T-helper 2 cell treated with Interferon-gamma antibody and Interleukin-4, amounts not matched to agents 5 μg/mL and 100 μg/mL, for 36 hours (primary cell): ENCODE data around the gene NUMA1.

Experiments
- DNase-seq: peaks from one replicate; pipeline ENCODE4 v3.0.0; 2021; ENCODE audit warnings: low spot score
- H3K27ac Mint-ChIP-seq: one replicate; pipeline ENCODE4 v1.8.0; 2021; ENCODE audit warnings: mild to moderate bottlenecking, mixed read lengths
- H3K27me3 Mint-ChIP-seq: one replicate; pipeline ENCODE4 v1.8.0; 2021; ENCODE audit warnings: low read depth, mixed read lengths
- H3K36me3 Mint-ChIP-seq: one replicate; pipeline ENCODE4 v1.8.0; 2021; ENCODE audit warnings: low read depth, mixed read lengths
- H3K4me1 Mint-ChIP-seq: one replicate; pipeline ENCODE4 v1.8.0; 2021; ENCODE audit warnings: low read depth, mixed read lengths
- H3K4me3 Mint-ChIP-seq: one replicate; pipeline ENCODE4 v1.8.0; 2022; ENCODE audit warnings: mild to moderate bottlenecking, moderate library complexity, mixed read lengths
- H3K9me3 Mint-ChIP-seq: one replicate; pipeline ENCODE4 v1.8.0; 2021; ENCODE audit warnings: mixed read lengths

NUMA1 gene

GRCh38 chr11:72001834-72002591 is 78.3 kb downstream of the NUMA1 start:
- peaks cover 44% of the 10 kb centered on the region for H3K36me3 Mint-ChIP-seq
- no peak overlapping the region for H3K4me3 Mint-ChIP-seq
- no peaks in the 10 kb centered on the region for H3K9me3 Mint-ChIP-seq
- no peaks in the 10 kb centered on the region for H3K27me3 Mint-ChIP-seq
- peaks cover 18% of the 10 kb centered on the region for H3K4me1 Mint-ChIP-seq
- H3K27ac Mint-ChIP-seq: peak overlapping the region; percentile 13
- no peak for DNase-seq

GRCh38 chr11:72001285-72001684 is 79.1 kb downstream of the NUMA1 start:
- DNase-seq: no peak
- Mint-ChIP-seq H3K4me3 (no peak overlapping the region), H3K4me1 (peaks cover 18% of the 10 kb centered on the region), H3K36me3 (peaks cover 44% of the 10 kb centered on the region), H3K27ac (no peak overlapping the region), H3K9me3 (no peaks in the 10 kb centered on the region), H3K27me3 (no peaks in the 10 kb centered on the region)

- peaks cover 18% of the 10 kb centered on the region for H3K4me1 Mint-ChIP-seq
- no peak overlapping the region for H3K27ac Mint-ChIP-seq
- H3K9me3 Mint-ChIP-seq: no peaks in the 10 kb centered on the region
- no peak overlapping the region for H3K4me3 Mint-ChIP-seq
- H3K27me3 Mint-ChIP-seq: no peaks in the 10 kb centered on the region
- DNase-seq: no peak
- peaks cover 40% of the 10 kb centered on the region for H3K36me3 Mint-ChIP-seq
These were observed 80.0 kb downstream of the NUMA1 start for GRCh38 chr11:72000202-72000867.

GRCh38 chr11:71999798-72000197 is 80.5 kb downstream of the NUMA1 start:
- peak overlapping the region; percentile 86 for H3K4me3 Mint-ChIP-seq
- H3K36me3 Mint-ChIP-seq: peaks cover 38% of the 10 kb centered on the region

GRCh38 chr11:71999362-71999761 is 81.0 kb downstream of the NUMA1 start:
- peaks cover 18% of the 10 kb centered on the region for H3K4me1 Mint-ChIP-seq
- H3K4me3 Mint-ChIP-seq: peak overlapping the region; percentile 86
- no peaks in the 10 kb centered on the region for H3K9me3 Mint-ChIP-seq
- peaks cover 37% of the 10 kb centered on the region for H3K36me3 Mint-ChIP-seq
- no peaks in the 10 kb centered on the region for H3K27me3 Mint-ChIP-seq
- peak overlapping the region; percentile 93 for H3K27ac Mint-ChIP-seq
- no peak for DNase-seq

More at GRCh38 chr11:71999798-72000197, 80.5 kb downstream of the NUMA1 start:
- peaks cover 18% of the 10 kb centered on the region for H3K4me1 Mint-ChIP-seq
- no peak for DNase-seq
- no peaks in the 10 kb centered on the region for H3K27me3 Mint-ChIP-seq
- peak overlapping the region; percentile 93 for H3K27ac Mint-ChIP-seq
- no peaks in the 10 kb centered on the region for H3K9me3 Mint-ChIP-seq

- H3K36me3 Mint-ChIP-seq: peaks cover 33% of the 10 kb centered on the region
- H3K4me3 Mint-ChIP-seq: peak within 1 kb of the TSS; percentile 86
- no peak for DNase-seq
- H3K27ac Mint-ChIP-seq: peak within 1 kb of the TSS; percentile 93
- H3K27me3 Mint-ChIP-seq: no peaks in the 10 kb centered on the region
- H3K4me1 Mint-ChIP-seq: peaks cover 18% of the 10 kb centered on the region
- no peaks in the 10 kb centered on the region for H3K9me3 Mint-ChIP-seq
These were observed 81.6 kb downstream of the NUMA1 start, which contains the start of gene IL18BP for GRCh38 chr11:71998649-71999310. Gene IL18BP, plus strand, starts transcription at chr11:71998909. Its CDS starts 1,076 bp downstream, at chr11:71999985.

- no peak overlapping the region for H3K4me3 Mint-ChIP-seq
- no peaks in the 10 kb centered on the region for H3K9me3 Mint-ChIP-seq
- H3K36me3 Mint-ChIP-seq: peaks cover 27% of the 10 kb centered on the region
- peak overlapping the region; percentile 93 for H3K27ac Mint-ChIP-seq
- H3K27me3 Mint-ChIP-seq: no peaks in the 10 kb centered on the region
- no peak for DNase-seq
- H3K4me1 Mint-ChIP-seq: peaks cover 18% of the 10 kb centered on the region
These were observed 82.3 kb downstream of the NUMA1 start for GRCh38 chr11:71998061-71998460.

GRCh38 chr11:71997594-71997993 is 82.7 kb downstream of the NUMA1 start:
- H3K36me3 Mint-ChIP-seq: peaks cover 25% of the 10 kb centered on the region
- H3K9me3 Mint-ChIP-seq: no peaks in the 10 kb centered on the region
- no peak overlapping the region for H3K27ac Mint-ChIP-seq
- H3K27me3 Mint-ChIP-seq: no peaks in the 10 kb centered on the region
- peaks cover 18% of the 10 kb centered on the region for H3K4me1 Mint-ChIP-seq
- DNase-seq: no peak
- H3K4me3 Mint-ChIP-seq: no peak overlapping the region

- no peak overlapping the region for H3K4me3 Mint-ChIP-seq
- peaks cover 18% of the 10 kb centered on the region for H3K36me3 Mint-ChIP-seq
- DNase-seq: no peak
- no peak overlapping the region for H3K27ac Mint-ChIP-seq
- H3K4me1 Mint-ChIP-seq: peaks cover 23% of the 10 kb centered on the region
- H3K27me3 Mint-ChIP-seq: no peaks in the 10 kb centered on the region
- no peaks in the 10 kb centered on the region for H3K9me3 Mint-ChIP-seq
These were observed 83.4 kb downstream of the NUMA1 start for GRCh38 chr11:71996946-71997345.

GRCh38 chr11:71996517-71996916 is 83.8 kb downstream of the NUMA1 start:
- Mint-ChIP-seq H3K4me3 (no peak overlapping the region), H3K4me1 (peaks cover 24% of the 10 kb centered on the region), H3K27me3 (no peaks in the 10 kb centered on the region), H3K9me3 (no peaks in the 10 kb centered on the region), H3K27ac (no peak overlapping the region), H3K36me3 (peaks cover 17% of the 10 kb centered on the region)
- DNase-seq: no peak

- H3K27me3 Mint-ChIP-seq: no peaks in the 10 kb centered on the region
- H3K27ac Mint-ChIP-seq: no peak overlapping the region
- H3K36me3 Mint-ChIP-seq: peaks cover 19% of the 10 kb centered on the region
- no peaks in the 10 kb centered on the region for H3K9me3 Mint-ChIP-seq
- peaks cover 26% of the 10 kb centered on the region for H3K4me1 Mint-ChIP-seq
- DNase-seq: no peak
- no peak overlapping the region for H3K4me3 Mint-ChIP-seq
These were observed 84.5 kb downstream of the NUMA1 start for GRCh38 chr11:71995726-71996291.

- H3K4me3 Mint-ChIP-seq: no peak overlapping the region
- no peaks in the 10 kb centered on the region for H3K27me3 Mint-ChIP-seq
- no peak overlapping the region for H3K27ac Mint-ChIP-seq
- no peaks in the 10 kb centered on the region for H3K9me3 Mint-ChIP-seq
- H3K36me3 Mint-ChIP-seq: peaks cover 21% of the 10 kb centered on the region
- DNase-seq: no peak
- peaks cover 26% of the 10 kb centered on the region for H3K4me1 Mint-ChIP-seq
These were observed 85.6 kb downstream of the NUMA1 start for GRCh38 chr11:71994786-71995185.

- no peaks in the 10 kb centered on the region for H3K27me3 Mint-ChIP-seq
- no peaks in the 10 kb centered on the region for H3K9me3 Mint-ChIP-seq
- H3K36me3 Mint-ChIP-seq: peaks cover 4% of the 10 kb centered on the region
- H3K4me3 Mint-ChIP-seq: no peak overlapping the region
- DNase-seq: no peak
- H3K4me1 Mint-ChIP-seq: peaks cover 8% of the 10 kb centered on the region
- H3K27ac Mint-ChIP-seq: no peak overlapping the region
These were observed 88.1 kb downstream of the NUMA1 start for GRCh38 chr11:71992136-71992730.
